Dermis blood vessel endothelial cell (primary cell): ENCODE measurements around the gene EGLN3. TPM values are rescaled to one million over a fixed set of nuclear protein-coding genes. Genes with fewer than 3 reads are reported as not detected.
"Not testable (repeated sequence)": the region's sequence is repeated elsewhere in the genome, so short reads cannot be mapped to it uniquely, and the experiment has no call there.

Experiments
- DNase-seq: peaks from one replicate; pipeline ENCODE4 v3.0.0; 2010
- total RNA-seq: library from RNA; depleted of rRNA; stranded (reverse); fragments of >200 nt; gene quantifications from 2 replicates; pipeline ENCODE4 v1.2.3, GENCODE V29; 2014

Gene EGLN3
- total RNA-seq, 1 donor from 2014 or later = 1.4 TPM

DNA sequence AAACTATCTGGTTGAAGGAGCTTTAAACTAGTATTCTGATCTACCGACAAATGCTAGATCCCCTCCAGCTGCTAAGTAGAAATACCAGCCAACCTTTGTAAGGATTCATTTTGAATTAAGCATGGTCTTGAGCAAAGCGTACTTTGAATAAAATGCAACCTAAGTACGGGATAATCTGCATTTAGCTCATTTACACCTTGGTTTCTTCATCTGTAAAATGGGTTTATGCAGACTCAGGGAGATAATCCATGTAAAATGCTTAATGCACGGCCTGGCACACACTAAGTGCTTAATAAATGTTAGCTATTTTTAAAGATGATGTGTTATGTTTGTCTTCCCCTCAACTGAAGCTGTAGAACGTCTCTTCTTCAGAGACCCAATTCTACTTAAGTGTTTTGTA is 15.9 kb downstream of the EGLN3 start:
- DNase-seq = no peak

GRCh38 chr14:33934043-33934750 is 16.7 kb downstream of the EGLN3 start:
- peak; percentile 51 for DNase-seq

DNA sequence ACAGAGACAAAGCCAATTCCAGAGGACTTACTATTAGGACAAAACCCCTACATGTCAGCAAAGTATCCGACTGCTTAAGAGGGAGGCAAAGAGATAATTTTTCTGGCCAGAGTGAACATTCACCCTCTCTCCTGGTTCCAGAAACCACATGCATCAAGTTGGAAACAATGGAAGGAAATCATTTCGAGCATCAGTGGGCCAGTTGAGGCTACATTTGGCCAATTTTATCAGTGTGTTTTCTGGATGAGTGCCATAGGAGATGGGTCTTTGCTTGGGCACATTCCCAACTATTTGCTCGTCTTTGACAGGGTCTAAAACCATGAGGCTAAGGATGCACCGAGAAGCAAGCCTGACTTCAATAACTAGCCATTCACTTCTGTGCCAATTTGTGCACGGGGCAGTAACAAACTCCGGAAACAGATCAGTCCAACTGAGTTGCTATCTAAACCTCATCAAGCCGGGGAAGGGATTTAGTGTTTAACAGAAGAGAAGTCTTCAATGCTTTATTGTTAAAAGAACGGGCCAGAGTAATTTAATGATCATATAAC is 17.4 kb downstream of the EGLN3 start:
- DNase-seq = peak; percentile 67

DNA sequence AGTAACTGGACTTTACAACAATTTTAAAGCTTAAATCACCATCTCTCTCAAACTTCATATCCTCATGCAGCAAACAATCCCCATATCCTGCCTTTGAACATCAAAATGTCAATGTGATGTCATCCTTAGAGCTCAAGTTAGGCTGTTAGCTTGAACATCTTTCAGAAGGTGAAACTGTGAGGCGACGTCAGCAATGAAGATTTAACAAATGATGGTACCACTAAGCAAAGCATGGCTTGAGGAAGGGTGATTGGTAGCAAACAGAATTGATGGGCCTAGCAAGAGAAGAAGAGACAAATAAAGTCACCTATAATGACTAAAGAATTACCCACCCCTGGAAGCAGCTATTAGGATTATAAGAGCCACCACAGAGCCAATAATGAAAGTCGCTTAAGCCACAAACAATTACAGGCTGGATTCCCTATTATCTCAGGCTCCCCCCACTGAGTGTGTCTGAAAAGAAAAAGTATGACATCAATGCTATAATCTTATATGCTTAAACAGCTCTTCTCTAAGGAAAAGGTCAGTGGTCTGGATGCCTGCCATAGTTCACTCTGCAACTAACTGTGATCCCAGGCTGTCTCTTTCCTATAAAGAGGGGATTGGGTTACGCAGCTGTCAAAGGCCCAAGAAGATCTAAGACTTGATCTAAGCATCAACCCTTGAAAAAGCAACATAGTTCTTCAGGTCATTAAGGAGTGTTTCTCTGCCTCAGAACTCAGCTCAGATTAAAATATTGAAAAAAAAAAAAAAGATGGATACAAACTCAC is 18.1 kb downstream of the EGLN3 start:
- DNase-seq = no peak

GRCh38 chr14:33932033-33932432 is 18.8 kb downstream of the EGLN3 start:
- DNase-seq = no peak

DNA sequence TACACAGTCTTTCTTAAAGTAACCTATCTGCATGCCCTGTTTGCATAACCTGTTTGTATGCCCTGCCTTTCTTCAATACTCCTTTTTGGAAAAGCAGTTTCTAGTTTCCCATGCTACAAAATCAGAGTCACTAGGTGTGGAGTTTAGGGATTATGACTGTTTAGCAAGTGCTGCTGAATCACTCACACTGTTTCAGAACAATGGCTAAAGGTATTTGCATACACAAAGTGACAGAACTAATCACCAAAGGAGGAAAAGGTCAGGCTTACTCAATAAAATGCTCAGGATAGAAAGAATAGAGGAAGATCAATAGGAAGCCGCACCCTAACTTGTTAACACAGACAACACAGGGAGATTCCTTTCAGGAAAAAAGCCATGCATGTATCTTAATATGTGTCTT is 19.4 kb downstream of the EGLN3 start:
- DNase-seq = no peak

DNA sequence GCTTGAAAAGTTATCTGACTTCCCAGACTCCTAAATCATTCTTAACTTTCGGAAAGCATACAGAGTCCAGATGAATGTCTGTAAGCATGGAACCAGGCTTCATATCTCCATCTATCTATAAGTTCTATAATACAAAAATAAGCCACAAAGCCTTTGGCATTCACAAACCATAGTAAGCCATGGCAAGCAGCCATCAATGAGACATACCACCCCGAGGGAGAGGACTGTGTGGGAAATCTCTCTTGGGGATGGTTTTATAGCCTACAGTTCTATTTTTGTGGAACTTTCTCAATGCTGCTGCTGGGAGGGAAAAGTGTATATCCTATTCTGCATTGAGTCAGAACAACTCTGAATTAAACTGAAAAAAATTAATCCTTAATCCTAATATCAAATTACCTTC is 20.4 kb downstream of the EGLN3 start:
- DNase-seq = no peak

GRCh38 chr14:33929799-33930408 is 21.0 kb downstream of the EGLN3 start:
- no peak for DNase-seq

DNA sequence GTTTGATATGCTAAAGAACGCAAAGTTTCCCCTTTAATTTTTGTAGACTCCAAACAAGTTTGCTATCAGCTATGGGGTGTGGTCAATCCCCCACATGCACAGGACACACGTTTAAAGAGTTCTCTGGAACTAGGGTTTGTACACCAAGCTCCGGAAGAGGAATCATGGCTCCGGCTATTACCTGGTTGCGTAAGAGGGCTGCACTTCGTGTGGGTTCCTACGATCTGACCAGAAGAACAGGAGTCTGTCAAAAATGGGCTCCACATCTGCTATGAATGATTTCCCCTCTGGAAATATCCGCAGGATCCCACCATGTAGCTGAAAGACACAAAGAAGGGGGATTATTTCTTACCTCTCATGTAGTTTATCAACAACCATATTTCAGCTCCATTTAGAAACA is 22.0 kb downstream of the EGLN3 start:
- DNase-seq = no peak

DNA sequence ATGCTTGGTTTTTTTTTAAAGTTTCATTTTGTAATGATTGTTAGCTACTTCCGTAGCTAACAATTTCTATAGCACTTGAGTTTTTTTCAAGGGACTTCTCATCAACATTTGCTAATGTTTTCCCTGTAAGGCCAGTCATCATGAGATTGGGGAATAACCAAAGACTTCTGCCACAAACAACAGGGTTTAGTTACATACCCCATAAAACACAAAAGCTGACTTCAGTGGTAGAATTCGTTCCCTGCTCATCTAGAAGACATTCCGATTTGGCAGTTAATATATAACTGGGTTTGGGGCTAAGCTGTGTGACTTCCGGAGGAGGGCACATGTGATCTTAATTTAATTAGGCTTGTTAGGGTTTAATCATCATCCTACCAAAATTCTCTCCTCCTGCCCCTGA is 22.9 kb downstream of the EGLN3 start:
- no peak for DNase-seq

GRCh38 chr14:33926967-33927366 is 23.9 kb downstream of the EGLN3 start:
- DNase-seq = not testable (repeated sequence)

- DNase-seq = no peak
Observed at GRCh38 chr14:33925946-33926345, 24.9 kb downstream of the EGLN3 start.

- no peak for DNase-seq
Observed at GRCh38 chr14:33925235-33925634, 25.6 kb downstream of the EGLN3 start.

DNA sequence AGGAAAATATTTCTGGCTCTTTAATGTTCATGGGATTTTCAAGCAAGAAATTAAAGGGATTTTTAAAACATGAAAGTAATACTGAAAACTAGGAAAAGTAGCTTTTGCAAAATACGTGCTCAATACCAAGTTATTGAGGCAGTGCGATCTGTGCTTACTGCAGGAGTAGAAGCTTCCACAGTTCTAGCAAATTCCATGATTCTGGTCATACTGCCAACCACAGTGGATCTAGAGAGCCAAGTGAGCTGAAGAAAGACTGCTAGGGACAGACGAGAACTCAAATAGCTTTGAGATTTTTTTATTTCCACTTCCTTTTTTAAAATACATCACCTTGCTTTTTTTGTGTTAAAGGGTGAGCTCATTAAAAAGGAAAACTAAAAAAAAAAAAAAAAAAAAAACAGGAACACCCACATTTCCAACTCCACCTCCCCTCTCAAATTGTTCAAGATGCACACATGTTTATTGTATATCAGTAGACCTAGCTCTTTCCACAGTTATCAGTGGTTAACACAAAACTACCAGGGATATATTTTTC is 26.2 kb downstream of the EGLN3 start:
- DNase-seq = no peak

GRCh38 chr14:33922125-33922524 is 28.7 kb downstream of the EGLN3 start:
- DNase-seq = peak; percentile 83

GRCh38 chr14:33918256-33918655 is 32.6 kb downstream of the EGLN3 start:
- no peak for DNase-seq

DNA sequence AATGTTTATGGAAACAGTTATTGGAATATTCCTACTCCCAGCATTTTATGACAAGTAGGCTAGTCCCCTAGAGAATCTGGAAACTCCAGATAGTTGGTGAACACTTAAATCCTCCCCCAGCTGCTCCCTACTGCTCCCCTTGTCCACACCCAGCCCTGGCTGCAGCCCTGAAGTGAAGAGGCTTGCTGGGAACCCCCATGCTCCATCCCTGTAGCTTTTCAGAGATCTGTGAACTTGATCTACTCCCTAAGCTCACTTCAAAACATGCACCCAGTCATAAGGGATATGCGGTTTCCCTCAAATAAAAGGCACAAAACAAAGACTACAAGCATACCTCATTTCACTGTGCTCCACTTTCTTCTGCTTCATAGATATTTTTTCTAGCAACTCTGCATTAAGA is 33.2 kb downstream of the EGLN3 start:
- no peak for DNase-seq

DNA sequence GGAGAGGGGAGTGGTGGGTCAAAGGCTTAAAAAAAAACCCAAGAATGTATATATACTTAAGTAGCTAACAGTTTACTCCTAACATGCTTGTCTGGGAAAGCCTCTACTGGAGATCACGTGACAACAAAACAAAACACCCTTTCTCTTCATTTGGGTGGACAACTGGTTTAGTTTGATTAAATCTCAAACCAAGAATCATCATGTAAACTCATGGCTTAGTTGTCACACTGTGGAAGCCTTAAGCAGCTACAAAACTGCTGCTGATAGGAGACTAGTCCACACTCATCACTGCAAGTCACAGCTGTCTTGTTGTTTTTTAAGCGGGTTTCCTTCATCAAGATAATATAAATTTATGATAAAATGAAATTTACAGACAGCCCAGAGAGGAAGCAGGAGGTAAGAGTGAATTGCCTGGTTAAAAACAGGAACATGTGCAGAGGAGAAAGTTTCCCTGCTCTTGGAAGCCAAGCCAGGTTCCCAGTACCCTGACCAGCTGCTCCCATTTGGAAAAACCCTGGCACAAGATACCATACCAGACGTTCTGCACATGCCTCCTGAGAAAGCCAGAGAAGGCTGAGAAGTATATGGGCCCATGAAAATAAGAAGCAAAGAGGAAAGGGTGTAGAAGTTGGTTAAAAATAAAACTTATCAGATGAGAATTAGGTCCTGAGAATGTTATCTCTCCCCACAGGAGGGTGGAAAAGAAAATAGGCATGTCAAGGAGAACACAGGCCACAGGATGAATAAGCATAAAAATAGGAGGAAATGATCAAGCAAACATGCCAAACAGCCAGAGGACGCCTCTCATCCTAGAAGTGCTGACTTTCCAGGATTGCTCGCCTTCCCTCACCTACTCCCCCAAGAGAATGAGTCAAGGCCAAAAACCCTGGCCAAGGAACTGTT is 34.0 kb downstream of the EGLN3 start:
- peak; percentile 61 for DNase-seq

DNA sequence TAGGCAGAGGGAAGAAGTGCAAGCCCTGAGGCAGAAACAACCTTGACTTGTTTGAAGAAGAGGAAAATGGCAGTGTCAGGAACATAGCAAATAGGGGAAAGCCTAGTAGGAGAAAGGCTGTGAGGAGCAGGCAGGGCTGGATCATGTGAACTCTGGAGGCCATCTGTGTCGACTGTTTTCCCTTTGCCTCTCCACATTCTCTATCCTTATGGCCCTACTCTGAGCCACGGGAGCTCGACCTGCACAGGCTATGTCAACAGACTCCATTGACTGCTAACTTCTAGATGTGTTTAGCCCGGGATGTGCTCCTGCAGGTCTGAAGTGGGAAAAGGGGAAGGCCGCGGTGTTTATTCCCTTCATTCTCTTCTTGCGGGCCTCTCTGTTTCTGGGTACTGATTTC is 35.2 kb downstream of the EGLN3 start:
- DNase-seq = no peak

- DNase-seq = peak; percentile 84
Observed at GRCh38 chr14:33914676-33915516, 36.0 kb downstream of the EGLN3 start.

DNA sequence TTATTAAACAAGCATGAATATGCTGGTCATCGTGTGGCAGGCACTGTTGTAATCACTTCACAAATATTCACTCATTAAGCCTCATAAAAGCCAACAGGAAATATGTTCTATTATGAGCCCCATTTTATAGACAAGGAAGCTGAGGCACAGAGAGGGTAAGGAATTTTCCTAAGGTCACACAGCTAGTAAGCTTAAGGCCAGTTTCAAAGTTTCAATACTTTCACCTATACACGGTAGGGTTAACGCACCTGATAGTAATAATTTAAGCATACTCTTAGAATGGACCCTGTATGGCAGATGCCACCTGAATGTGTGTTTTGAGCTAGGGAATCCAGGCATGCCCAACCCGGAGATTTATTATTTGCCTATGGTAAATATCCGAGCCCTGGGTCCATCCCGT is 39.8 kb downstream of the EGLN3 start:
- DNase-seq = no peak
